ENCODE results near the gene TFPI.

GRCh38 chr2:187545238-187545751, 8.9 kb downstream of the TFPI start:
- TF ChIP-seq, protein P1, sequence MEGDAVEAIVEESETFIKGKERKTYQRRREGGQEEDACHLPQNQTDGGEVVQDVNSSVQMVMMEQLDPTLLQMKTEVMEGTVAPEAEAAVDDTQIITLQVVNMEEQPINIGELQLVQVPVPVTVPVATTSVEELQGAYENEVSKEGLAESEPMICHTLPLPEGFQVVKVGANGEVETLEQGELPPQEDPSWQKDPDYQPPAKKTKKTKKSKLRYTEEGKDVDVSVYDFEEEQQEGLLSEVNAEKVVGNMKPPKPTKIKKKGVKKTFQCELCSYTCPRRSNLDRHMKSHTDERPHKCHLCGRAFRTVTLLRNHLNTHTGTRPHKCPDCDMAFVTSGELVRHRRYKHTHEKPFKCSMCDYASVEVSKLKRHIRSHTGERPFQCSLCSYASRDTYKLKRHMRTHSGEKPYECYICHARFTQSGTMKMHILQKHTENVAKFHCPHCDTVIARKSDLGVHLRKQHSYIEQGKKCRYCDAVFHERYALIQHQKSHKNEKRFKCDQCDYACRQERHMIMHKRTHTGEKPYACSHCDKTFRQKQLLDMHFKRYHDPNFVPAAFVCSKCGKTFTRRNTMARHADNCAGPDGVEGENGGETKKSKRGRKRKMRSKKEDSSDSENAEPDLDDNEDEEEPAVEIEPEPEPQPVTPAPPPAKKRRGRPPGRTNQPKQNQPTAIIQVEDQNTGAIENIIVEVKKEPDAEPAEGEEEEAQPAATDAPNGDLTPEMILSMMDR (IDR thresholded peaks at IDR 0.05; ENCODE audit: extremely low read depth in 1 of 2, insufficient read depth in 1 of 2, low read depth in 1 of 2, low read length in 2 of 2), result no peak
- no peak for TF ChIP-seq EZH2 (IDR thresholded peaks at IDR 0.05; ENCODE audit: borderline replicate concordance, low read depth, low read length, severe bottlenecking)
- no peak for TF ChIP-seq POLR2A (IDR thresholded peaks at IDR 0.05; ENCODE audit: low read depth, low read length)
- TF ChIP-seq, protein P2, sequence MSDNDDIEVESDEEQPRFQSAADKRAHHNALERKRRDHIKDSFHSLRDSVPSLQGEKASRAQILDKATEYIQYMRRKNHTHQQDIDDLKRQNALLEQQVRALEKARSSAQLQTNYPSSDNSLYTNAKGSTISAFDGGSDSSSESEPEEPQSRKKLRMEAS (IDR thresholded peaks at IDR 0.05; ENCODE audit: insufficient read depth, insufficient read length), result no peak
- no peak for TF ChIP-seq POLR2AphosphoS5 (IDR thresholded peaks at IDR 0.05; ENCODE audit: insufficient read depth, low read depth, low read length)
